ENCODE results near the gene GALM. TPM values are rescaled to one million over a fixed set of nuclear protein-coding genes. Genes with fewer than 3 reads are reported as not detected.

The GALM gene
- total RNA-seq, 1 donor from 2014 or later: 2.9 TPM

DNA sequence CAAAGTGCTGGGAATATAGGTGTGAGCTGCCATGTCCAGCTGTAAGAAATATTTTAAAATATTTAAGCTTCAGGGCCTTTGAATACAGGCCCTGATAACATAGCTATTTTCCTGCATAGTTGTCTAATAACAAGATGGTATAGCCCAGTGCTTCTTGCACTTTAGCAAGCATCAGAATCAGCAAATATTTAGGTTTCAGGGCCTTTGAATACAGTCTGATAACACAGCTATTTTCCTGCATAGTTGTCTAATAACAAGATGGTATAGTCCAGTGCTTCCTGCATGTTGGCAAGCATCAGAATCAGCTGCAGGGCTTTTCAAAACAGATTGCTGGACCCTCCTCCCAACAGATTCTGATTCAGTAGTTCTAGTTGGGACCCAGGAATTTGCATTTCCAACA lies 117.7 kb downstream of the GALM start:
- Mint-ChIP-seq H3K27me3 (ENCODE audit: unreplicated experiment) (no peaks in the 10 kb centered on the region), H3K4me3 (ENCODE audit: unreplicated experiment) (no peak overlapping the region), H3K36me3 (ENCODE audit: unreplicated experiment) (peaks cover 3% of the 10 kb centered on the region), H3K9me3 (ENCODE audit: unreplicated experiment) (no peaks in the 10 kb centered on the region), H3K4me1 (ENCODE audit: unreplicated experiment) (peaks cover 4% of the 10 kb centered on the region), H3K27ac (ENCODE audit: unreplicated experiment) (no peak overlapping the region)
- no peak for TF ChIP-seq CTCF (IDR thresholded peaks at IDR 0.05)
- DNase-seq (ENCODE audit: extremely low spot score, unreplicated experiment): no peak

Other genes starting within 250 kb of the GALM start
- 55.6 and 63.0 TPM in 2 replicates for gene HNRNPLL, start 63.2 kb upstream of the GALM start, total RNA-seq
- 100 and 103 TPM in 2 replicates for gene SRSF7, start 85.2 kb downstream of the GALM start, total RNA-seq
- gene GEMIN6, start 112.1 kb downstream of the GALM start, total RNA-seq: 11.3 and 12.3 TPM in 2 replicates
- 24.2 and 24.6 TPM in 2 replicates for gene DHX57, start 209.8 kb downstream of the GALM start, total RNA-seq
- gene MORN2, start 209.9 kb downstream of the GALM start, total RNA-seq: 12.8 and 16.9 TPM in 2 replicates
- gene ARHGEF33, start 223.8 kb downstream of the GALM start, total RNA-seq: 0.48 and 0.65 TPM in 2 replicates

Data from osteocyte (in vitro differentiated cells).